GM18907 (cell line): Measurements from ENCODE around the gene PEMT.

ENCODE experiments used
- ATAC-seq: cut with Tn5 transposase; IDR thresholded peaks from one replicate; pipeline ENCODE4 v1.9.1; 2021; ENCODE audit warnings: mild to moderate bottlenecking, moderate library complexity; ENCODE audit not compliant: unreplicated experiment

The PEMT gene

DNA sequence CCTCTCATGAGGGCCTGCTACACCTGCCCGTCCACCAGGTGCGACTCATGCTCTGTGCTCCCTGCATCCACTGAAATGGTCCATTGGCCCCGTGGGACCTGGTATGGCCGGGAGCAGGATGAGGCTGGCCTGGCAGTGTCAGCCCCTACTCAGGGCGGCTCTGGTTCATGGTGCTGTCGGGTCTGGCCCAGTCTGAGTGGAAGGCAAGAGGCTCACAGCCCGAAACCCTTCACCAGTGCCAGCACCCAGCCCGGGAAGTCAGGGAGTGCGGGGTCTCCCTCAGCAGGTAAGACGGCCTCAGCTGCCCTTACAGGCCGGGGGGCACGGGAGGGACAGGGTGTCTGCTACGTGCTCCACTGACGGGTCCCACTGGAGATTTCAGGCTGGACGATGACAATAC lies 54.8 kb downstream of the PEMT start:
- no peak for ATAC-seq

DNA sequence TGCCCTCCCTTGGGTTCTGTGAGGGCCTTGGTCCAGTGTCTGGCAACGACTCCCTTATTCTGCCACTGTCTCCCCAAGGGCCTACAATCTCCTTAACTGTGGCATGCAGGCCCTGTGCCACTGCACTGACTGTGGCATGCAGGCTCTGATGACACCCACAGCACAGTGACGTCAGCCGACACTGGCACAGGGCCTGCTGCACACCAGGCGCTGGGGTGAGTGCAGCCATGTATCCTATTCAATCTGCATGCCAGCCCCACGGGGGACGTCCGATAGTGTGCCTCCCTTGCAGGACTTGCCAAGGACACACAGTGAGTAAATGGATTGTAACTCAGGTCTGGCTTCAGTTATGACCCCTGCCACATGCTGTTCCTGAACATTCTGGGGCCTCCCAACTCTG lies 55.6 kb downstream of the PEMT start:
- no peak for ATAC-seq

DNA sequence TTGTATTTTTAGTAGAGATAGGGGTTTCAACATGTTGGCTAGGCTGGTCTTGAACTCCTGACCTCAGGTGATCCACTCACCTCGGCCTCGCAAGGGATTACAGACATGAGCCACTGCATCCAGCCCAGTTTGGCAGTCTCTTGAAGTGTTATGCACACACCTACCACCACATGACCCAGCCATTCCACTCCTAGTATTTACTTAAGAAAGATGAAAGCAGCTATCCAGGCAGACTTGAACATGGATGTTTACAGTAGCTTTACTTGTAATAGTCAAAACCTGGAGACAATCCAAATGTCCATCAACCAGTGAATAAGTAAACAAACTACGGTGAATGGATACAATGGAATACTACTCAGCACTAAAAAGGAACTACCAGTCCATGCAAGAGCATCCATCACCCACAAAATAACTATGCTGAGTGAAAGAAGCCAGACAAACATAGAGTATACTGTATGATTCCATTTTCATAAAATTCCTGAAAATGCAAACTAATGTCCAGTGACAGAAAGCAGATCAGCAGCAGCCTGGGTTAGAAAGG lies 57.5 kb downstream of the PEMT start:
- ATAC-seq, result no peak

DNA sequence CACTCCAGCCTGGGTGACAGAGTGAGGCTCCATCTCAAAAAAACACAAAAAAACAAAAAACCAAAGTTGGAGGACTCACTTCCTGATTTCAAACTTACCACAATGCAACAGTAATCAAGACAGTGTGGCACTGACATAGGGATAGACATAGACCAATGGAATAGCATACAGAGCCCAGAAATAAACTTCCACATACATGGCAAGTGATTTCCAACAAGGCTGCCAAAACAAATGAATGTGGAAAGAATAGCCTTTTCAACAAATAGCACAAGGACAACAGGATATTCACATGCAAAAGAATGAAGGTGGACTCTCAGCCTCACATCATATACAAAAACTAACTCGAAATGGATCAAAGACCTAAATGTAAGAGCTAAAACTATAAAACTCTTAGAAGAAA lies 58.5 kb downstream of the PEMT start:
- no peak for ATAC-seq

DNA sequence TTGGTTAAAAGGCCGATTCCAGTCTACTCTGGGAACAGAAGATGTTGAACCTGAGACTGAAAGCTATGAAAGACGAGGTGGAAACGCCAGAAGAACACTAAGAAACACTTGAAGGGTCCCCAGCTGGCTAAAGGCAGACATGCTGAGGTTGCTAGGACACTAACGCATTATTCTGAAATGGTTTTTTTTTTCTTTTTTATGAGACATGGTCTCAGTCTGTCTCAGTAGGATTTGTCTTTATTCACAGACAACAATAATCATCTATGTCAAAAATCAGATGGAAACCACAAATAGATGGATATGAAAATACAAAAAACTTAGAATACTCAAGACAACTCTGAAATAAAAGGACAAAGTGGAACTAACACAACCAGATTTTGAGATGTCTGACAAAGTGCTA lies 60.4 kb downstream of the PEMT start:
- no peak for ATAC-seq

DNA sequence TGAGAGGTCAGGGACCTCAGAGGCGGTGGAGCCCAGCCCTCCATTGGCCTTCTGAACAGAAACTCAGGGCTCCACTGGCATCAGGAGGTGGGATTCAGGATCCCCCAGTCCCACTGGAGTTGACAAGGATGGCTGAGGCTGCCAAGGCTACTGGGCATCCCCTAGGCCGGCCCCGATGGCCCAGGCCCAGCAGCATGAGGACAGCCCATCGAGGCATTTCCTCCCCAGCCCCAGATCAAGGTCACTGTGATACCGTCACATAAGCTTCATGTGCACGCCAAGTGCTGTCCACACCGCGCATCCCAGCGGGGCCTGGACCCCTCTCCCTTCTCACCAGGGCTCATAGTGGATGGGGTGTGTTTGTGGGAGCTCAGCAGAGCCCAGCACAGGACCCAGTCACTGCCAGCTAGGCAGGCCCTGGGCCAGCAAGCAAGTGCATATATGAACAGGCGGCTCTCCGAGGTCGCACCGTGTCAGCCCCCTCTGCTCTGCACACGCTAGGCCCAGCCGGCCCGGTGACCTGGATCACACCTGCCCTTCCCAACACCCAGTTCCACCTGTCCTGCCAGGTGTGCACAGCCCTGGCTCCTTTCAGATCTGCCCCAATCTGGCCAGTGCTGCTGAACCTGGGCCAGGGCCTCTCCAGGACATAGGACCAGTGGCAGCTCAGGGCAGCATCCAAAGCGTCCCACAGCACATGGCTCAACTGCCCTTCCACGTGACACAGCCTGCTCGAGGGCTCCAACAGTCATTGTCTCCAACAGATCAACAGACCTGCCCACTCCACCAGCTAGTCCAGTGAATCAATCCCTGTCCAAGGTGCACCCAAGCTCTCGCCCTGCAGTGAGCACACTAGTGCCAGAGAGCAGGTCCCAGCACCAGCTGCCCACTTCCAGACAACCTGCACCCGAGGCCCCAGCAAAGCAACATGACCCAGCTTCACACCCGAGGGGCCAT lies 62.5 kb downstream of the PEMT start:
- no peak for ATAC-seq

DNA sequence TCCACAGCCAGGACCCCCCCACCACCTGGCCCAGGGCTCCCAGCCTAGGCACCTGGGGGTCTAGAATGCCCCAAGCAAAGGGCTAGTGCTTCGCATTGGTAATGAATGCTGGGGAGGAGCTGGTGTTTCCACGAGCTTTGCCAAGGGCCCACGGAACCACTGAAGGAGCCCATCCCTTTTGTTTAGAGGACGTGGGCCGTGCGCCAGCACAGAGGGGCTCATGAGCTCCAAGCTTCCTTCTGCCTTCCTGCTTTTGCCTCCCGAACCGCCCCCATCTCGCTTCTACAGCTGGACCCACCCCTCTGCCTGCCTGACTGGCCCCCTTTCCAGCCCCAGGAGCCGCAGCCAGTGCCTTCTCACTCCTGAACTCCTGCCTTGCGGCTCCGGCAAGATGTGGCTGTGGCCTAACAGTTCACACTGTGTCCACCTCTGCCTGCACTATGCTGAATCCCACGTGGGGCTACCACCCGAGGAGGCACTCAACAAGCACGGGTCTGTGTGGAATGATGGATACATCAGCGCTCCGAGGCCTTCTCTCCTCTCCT lies 63.5 kb downstream of the PEMT start:
- ATAC-seq, result no peak

DNA sequence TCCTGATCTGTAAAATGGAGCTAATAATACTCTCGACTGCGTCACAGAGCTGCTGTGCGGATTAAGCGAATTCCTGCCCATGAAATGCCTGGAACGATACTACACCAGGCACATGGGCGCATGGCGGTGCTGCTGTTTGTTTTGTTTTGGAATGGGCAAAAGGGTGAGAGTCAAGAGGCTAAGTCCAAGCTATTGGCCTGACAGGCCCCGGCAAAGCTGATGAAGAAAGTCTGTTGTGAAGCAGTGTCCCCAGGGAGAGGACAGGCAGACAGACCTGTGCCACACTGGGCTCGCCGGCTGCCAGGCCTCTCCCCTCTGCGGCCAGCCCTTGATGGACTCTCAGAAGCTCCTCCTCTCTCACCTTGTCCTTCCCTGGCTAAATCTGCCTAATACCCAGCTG lies 64.0 kb downstream of the PEMT start:
- ATAC-seq, result no peak

DNA sequence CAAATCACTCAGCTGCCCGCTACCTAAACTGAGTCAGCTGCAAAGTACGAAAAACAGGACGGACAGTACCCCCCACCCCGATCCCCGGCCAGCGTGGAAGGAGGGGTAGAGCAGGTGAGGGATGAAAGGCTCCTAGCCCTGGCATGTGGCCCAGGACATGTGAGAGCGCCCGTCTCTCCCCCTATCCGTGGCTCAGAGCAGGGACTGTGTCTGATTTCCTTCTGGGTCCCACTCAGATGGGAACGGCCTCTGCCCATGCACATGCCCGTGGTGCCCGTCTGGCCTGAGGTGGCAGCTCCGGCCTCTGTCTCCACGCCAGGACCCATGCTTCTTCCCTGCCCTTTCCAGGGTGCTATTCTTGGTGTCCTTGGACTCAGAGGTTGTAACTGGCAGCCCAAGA lies 65.1 kb downstream of the PEMT start:
- no peak for ATAC-seq

DNA sequence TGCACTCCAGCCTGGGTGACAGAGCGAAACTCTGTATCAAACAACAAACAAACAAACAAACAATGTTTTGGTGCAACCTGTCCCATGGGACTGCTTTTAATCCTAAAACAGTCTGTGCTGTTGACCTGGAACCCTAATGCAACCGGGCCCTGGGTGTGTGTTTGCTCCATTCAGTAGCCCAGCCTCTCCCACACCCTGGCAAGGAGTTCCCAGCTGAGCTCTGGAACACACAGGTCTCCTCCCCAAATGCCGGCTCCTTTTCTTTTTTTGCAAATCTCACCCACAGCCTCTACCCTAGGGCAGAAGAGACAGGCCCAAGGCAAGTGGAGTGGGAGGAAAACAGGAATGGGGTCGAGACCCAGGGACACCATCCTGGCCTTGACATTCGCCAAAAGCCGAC lies 65.6 kb downstream of the PEMT start:
- ATAC-seq, result no peak

DNA sequence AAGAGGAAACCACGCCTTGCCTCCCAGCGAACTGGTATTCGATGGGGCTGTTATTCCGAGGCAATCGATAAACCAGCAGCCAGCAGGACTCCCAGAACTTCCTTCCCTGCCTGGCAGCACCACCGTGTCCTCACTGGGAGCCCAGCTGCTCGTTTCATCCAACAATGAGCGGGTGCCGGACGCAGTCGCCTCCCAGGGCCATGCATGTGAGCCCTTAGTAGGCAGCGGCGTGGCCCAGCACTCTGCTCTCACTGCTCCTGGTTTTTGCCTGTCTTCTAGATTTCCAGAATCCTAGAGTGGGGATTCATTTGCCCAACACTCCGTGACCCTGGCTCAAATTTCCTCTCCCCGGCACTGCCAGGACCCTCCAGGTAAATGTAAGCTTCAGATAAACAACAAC lies 66.2 kb downstream of the PEMT start:
- ATAC-seq, result no peak

DNA sequence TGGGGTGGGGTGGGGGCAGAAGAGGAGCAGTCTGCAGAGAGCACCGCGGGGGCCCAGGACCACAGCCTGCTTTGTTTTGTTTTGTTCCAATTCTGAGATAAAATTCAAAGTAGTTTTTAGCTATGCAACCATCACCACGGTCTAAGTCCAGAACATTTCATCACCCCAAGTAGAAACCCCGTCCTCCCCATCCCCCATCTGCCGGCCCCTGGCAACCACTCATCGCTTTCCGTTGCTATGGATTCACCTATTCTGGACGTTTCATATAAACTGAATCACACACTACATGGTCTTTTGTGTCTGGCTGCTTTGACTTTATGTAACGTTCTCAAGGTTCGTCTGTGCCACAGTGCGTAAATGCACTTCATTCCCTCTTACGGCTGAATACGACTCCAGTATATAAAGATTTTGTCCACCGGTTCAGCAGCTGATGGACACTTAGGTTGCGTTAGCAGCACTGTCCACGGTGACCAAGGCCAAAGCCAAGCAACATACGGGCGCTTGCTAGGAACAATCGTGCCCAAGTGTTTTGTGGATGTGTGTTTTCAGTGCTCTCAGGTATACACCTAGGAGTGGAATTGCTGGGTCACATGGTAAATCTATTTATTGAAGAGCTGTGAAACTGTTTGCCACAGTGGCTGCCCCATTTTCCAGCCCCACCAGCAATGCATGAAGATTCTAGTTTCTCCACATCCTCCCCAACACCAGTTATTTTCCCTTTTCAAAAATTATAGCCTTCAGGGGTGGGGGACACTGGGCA lies 67.6 kb downstream of the PEMT start:
- ATAC-seq, result no peak

DNA sequence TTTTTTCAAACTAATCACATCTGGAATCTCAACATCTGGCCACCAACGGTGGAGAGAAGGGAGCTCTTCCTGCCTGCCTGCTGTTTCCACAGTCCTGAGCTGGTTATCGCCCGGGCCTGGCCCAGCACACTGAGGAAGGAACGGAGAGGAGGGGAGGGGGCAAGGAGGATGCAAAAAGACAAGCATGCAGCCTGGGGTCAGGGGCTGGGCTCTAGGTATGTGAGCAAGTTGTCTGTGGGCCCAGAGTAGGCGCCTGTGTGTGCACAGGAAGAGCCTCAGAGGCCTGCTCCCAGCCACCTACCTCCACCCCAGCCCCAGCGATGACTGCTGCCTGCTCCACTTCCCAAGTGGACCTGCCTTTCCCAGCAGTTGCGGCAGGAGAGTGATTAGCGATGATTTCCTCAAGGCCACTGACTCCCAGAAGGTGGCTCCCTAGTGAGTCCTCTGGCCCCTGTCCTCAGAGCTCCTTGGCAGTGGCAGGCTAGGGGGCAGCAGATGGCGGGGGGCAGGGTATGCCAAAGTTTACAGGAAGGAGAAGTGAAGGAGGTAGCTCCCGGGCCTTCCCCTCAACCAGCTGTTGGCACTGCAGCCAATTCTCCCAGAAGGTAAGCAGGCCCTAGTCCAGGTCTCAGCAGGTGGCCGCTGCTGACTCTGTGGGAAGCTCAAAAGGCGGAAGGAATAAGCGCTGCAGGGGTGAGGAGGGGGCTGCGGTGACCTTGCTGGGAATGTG lies 68.3 kb downstream of the PEMT start:
- ATAC-seq, result no peak

DNA sequence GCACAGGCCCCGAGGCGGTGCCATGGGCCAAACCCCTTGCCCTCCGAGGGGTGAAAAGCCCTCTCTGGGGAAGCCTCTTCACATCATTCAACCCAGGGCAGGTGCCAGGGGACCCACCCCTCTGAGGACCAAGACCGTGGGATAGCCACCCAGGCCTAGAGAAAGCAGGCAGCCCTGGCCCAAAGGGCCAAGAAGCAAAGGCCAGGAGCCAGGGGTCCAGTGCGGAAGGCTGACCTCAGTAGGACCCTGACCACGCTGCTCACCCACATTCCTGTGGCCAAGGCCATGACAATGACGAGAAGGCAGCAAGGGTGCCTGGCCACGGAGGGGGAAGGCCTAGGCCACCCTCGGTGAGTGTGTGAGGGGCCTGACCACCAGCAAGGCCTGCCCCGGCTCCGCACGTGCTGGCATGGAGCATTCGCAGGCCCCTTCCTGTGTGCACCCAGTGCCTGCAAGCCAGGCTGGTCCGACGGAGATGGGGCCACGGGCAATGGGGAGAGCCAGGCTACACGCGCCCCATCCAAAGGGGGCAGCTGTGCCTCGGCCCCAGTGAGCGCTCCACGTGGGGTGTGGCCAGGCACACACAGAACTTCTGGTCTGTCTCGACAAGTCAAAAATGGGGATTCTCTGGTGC lies 70.8 kb downstream of the PEMT start:
- ATAC-seq, result no peak

DNA sequence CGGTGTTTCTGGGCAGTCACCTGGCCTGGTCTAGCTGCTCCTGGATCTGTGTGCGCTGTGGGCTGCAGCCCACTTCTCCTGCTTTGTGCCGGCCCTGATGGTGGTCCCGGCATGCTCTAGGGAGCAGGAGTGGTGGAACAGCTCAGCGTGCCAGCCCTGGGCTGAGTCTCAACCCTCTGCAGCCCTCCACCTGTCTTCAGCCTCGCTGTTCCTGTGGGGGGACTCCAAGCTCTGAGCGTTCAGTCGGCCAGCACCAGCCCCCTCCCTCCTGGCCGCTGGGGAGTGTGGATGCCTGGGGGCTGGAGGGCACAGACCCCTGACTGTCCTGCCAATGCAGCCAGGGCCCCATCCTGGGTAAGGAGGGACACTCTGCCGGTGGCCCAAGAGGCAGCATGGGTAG lies 71.6 kb downstream of the PEMT start:
- no peak for ATAC-seq

DNA sequence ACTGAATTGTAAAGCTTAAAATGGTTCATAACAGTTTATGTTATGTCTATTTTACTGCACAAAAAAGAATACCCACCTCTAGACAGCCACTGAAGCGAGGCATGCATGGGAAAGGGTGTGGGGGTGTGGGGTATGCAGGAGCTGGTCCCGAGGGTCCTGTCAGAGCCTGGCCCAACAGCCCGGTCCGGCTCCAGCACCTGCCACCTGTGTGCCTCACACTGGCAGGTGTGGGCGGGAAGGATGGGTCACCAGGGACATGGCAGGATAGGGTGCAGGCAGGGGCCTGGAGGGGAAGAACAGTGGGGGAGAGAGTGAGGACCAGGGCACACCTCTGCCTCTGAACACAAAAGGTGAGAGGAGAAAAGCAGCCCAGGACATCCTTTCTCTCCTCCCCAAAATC lies 72.6 kb downstream of the PEMT start:
- no peak for ATAC-seq

DNA sequence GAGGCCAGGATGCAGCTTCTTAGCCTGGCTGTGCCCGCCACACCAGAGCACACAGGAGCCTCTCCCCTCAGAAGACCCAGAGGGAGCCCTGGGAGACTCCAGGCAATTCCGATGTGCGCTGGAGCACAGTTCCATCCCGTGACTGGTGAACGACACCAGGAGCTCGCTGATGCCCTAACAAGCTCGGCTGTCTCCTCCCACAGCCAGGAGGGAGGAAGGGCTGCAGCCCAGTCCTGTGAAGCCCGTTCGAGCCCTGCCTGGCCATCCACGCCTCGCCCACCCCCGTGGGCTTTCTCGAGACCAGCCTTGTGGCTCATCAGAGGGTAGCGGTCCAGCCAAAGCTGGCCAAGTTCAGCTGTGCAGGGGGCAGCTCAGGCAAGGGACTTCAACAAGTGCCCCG lies 73.5 kb downstream of the PEMT start:
- ATAC-seq, result no peak

DNA sequence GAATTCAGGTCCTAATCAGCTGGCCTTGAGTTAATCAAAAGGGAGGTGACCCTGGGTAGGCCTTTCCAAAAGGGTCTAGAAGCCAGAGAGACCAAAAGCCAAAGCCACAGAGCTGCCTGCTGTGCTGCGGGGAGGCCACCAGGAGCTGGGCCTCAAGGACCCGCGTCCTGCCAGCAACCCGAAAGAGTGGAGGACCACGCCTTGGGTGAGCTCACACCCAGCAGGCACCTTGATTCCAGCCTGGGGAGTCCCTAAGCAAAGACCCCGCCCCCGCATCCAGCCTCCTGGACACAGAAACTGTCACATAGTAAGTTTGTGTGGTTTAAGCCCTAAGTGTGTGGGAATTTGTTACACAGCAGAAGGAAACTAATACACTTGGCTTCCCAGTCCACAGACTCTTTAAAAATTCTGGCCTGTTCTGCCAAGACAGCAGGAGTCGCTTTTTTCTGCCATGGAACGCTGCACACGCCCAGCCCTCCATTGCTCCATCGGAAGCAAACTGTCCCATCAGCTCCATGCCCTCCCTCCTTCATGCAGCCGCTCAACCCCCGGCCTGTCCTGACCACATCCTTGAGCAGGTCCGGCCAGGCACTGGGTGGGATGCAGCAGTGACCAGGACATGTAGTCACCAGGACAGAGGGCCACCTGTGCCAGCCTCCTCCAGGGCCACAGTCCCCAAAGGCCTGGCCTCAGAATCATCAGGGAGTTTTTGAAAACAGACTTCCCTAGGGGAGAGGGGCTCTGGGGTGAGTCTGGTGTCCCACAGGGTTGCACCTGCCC lies 74.4 kb downstream of the PEMT start:
- ATAC-seq, result no peak
